ENCODE results near the gene MOK.

GRCh38 chr14:102239231-102239630 is 65.7 kb downstream of the MOK start:
- TF ChIP-seq, protein P1, sequence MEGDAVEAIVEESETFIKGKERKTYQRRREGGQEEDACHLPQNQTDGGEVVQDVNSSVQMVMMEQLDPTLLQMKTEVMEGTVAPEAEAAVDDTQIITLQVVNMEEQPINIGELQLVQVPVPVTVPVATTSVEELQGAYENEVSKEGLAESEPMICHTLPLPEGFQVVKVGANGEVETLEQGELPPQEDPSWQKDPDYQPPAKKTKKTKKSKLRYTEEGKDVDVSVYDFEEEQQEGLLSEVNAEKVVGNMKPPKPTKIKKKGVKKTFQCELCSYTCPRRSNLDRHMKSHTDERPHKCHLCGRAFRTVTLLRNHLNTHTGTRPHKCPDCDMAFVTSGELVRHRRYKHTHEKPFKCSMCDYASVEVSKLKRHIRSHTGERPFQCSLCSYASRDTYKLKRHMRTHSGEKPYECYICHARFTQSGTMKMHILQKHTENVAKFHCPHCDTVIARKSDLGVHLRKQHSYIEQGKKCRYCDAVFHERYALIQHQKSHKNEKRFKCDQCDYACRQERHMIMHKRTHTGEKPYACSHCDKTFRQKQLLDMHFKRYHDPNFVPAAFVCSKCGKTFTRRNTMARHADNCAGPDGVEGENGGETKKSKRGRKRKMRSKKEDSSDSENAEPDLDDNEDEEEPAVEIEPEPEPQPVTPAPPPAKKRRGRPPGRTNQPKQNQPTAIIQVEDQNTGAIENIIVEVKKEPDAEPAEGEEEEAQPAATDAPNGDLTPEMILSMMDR (conservative IDR thresholded peaks at IDR 0.05): no peak
- TF ChIP-seq ZFX (IDR thresholded peaks at IDR 0.05): no peak

Data from C4-2B (cell line).